Measurements from ENCODE around the gene ABCA13. TPM values are rescaled to one million over a fixed set of nuclear protein-coding genes. Genes with fewer than 3 reads are reported as not detected.

Gene ABCA13
- total RNA-seq, 1 experiment from 2014 or later, result 0.76 TPM

DNA sequence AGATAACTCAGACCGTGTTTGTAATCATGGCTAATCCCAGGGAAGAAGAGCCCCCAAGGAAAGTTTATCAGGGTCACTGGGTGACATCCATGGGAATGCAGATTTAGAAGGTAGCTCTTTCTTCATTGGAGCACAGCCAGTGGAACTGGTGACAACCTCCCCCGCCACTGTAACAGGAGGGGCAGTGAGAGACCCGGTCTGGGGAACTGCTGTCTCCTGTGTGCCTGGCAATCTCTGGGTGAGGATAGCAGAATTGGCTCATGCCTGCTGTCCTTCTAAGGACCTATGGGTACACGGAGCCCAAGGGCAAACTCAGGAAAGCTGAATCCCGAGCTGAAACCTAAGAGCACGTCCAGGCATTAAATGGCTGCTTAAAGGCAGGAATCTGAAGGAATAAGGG is 341.6 kb downstream of the ABCA13 start:
- Histone ChIP-seq H3K79me2 (ENCODE audit: low read depth) (no peaks in the 10 kb centered on the region), H3K9me3 (ENCODE audit: insufficient read depth, low read depth) (no peaks in the 10 kb centered on the region), H3K4me3 (no peak overlapping the region), H4K20me1 (ENCODE audit: insufficient read depth) (no peaks in the 10 kb centered on the region), H3K27me3 (ENCODE audit: insufficient read depth, low read depth) (peaks cover 69% of the 10 kb centered on the region), H3F3A (ENCODE audit: insufficient read depth, low read depth) (no peaks in the 10 kb centered on the region), H3K9me2 (ENCODE audit: insufficient read depth) (no peaks in the 10 kb centered on the region), H3K27ac (no peak overlapping the region), H2AFZ (no peak overlapping the region), H3K4me2 (no peak overlapping the region), H3K4me1 (replicated peaks; ENCODE audit: insufficient read depth) (no peaks in the 10 kb centered on the region), H3K36me3 (ENCODE audit: low read depth) (no peaks in the 10 kb centered on the region)
- intact Hi-C loops (cut with micrococcal nuclease; ENCODE audit: unreplicated experiment), result no loop called here
- BruUV-seq (replicated peaks), result no TSS peak
- CTCF ChIA-PET, result no interaction called here
- no peak for TF ChIP-seq EZH2 (IDR thresholded peaks at IDR 0.05; ENCODE audit: low read depth)
- TF ChIP-seq, protein P1, sequence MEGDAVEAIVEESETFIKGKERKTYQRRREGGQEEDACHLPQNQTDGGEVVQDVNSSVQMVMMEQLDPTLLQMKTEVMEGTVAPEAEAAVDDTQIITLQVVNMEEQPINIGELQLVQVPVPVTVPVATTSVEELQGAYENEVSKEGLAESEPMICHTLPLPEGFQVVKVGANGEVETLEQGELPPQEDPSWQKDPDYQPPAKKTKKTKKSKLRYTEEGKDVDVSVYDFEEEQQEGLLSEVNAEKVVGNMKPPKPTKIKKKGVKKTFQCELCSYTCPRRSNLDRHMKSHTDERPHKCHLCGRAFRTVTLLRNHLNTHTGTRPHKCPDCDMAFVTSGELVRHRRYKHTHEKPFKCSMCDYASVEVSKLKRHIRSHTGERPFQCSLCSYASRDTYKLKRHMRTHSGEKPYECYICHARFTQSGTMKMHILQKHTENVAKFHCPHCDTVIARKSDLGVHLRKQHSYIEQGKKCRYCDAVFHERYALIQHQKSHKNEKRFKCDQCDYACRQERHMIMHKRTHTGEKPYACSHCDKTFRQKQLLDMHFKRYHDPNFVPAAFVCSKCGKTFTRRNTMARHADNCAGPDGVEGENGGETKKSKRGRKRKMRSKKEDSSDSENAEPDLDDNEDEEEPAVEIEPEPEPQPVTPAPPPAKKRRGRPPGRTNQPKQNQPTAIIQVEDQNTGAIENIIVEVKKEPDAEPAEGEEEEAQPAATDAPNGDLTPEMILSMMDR (conservative IDR thresholded peaks at IDR 0.05), result no peak
- no peak for DNase-seq
- POLR2A ChIA-PET (ENCODE audit: unreplicated experiment), result no interaction called here

DNA sequence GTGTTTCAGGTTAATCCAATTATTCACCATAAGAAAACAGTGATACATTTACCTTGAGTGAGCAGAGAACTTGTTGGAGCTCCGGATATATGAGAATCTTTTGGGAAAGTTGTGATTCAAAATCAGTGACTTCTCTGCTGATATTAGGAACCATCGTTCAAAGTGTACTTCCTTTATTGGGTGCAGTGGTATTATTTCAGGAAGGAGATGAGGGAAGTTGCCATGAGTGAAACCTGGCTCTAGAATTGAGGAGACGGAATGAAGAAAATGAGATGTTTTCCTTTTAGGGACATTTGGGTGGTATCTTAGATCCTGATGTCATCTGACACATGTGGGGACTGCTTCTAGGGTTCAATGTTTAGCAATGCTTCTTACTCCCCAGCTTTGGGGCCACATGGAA is 343.9 kb downstream of the ABCA13 start:
- no TSS peak for BruUV-seq (replicated peaks)
- ChIA-PET POLR2A (ENCODE audit: unreplicated experiment) (no interaction called here), CTCF (no interaction called here)
- Histone ChIP-seq H3K27me3 (ENCODE audit: insufficient read depth, low read depth) (peaks cover 67% of the 10 kb centered on the region), H4K20me1 (ENCODE audit: insufficient read depth) (no peaks in the 10 kb centered on the region), H3K79me2 (ENCODE audit: low read depth) (no peaks in the 10 kb centered on the region), H3K9me2 (ENCODE audit: insufficient read depth) (no peaks in the 10 kb centered on the region), H2AFZ (no peak overlapping the region), H3F3A (ENCODE audit: insufficient read depth, low read depth) (no peaks in the 10 kb centered on the region), H3K4me2 (no peak overlapping the region), H3K4me1 (replicated peaks; ENCODE audit: insufficient read depth) (no peaks in the 10 kb centered on the region), H3K27ac (no peak overlapping the region), H3K4me3 (no peak overlapping the region), H3K9me3 (ENCODE audit: insufficient read depth, low read depth) (no peaks in the 10 kb centered on the region), H3K36me3 (ENCODE audit: low read depth) (no peaks in the 10 kb centered on the region)
- DNase-seq, result no peak
- no peak for TF ChIP-seq EZH2 (IDR thresholded peaks at IDR 0.05; ENCODE audit: low read depth)
- TF ChIP-seq, protein P1 (conservative IDR thresholded peaks at IDR 0.05), result no peak
- intact Hi-C loops (cut with micrococcal nuclease; ENCODE audit: unreplicated experiment), result no loop called here

DNA sequence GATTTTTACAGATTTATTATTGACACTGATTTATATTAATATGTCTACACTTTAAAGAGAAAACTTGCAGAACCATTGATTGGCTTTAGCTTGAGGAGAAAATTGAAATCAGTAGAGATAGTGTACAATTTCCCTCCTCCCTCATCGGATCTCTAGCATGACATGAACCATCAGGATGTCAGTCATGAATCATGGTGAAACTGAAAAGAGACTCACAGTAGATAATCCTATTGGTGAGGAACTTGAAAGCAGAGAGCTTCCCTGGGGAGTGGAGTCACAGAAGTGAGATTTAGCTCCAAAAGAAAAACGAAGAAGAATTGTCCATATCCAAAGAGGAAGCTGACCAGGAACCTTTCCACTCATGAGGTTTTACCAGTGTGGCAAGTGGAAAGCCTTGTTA is 346.8 kb downstream of the ABCA13 start:
- Histone ChIP-seq H3K4me1 (replicated peaks; ENCODE audit: insufficient read depth) (no peaks in the 10 kb centered on the region), H3F3A (ENCODE audit: insufficient read depth, low read depth) (no peaks in the 10 kb centered on the region), H4K20me1 (ENCODE audit: insufficient read depth) (no peaks in the 10 kb centered on the region), H2AFZ (no peak overlapping the region), H3K9me2 (ENCODE audit: insufficient read depth) (no peaks in the 10 kb centered on the region), H3K27ac (no peak overlapping the region), H3K36me3 (ENCODE audit: low read depth) (no peaks in the 10 kb centered on the region), H3K79me2 (ENCODE audit: low read depth) (no peaks in the 10 kb centered on the region), H3K4me2 (no peak overlapping the region), H3K27me3 (ENCODE audit: insufficient read depth, low read depth) (peaks cover 38% of the 10 kb centered on the region; the same call in 1 of the 2 replicates), H3K9me3 (ENCODE audit: insufficient read depth, low read depth) (no peaks in the 10 kb centered on the region), H3K4me3 (no peak overlapping the region)
- TF ChIP-seq, protein P1 (conservative IDR thresholded peaks at IDR 0.05), result no peak
- no peak for TF ChIP-seq EZH2 (IDR thresholded peaks at IDR 0.05; ENCODE audit: low read depth)
- intact Hi-C loops (cut with micrococcal nuclease; ENCODE audit: unreplicated experiment), result no loop called here
- DNase-seq, result no peak
- no TSS peak for BruUV-seq (replicated peaks)
- CTCF ChIA-PET, result no interaction called here
- POLR2A ChIA-PET (ENCODE audit: unreplicated experiment), result no interaction called here

All from PC-9 (cell line).